OCI-LY3 (cell line): ENCODE data around the gene PELI3.

Experiments
- CTCF ChIP-seq: fragments of 200-600, 300-600 bp; sonication (generic); IDR thresholded peaks from 2 replicates; pipeline ENCODE4 v1.5.1; 2014; ENCODE audit warnings: antibody characterized with exemption, low read length, low read depth
- EZH2phosphoT487 ChIP-seq: fragments of 200-600 bp; shearing (Covaris generic); IDR thresholded peaks from 2 replicates; pipeline ENCODE4 v1.6.1; 2018; ENCODE audit warnings: antibody characterized with exemption, mixed run types, low read depth

- TF ChIP-seq CTCF (no peak), EZH2phosphoT487 (no peak)
Measured at GRCh38 chr11:66466225-66467033, at the start of gene PELI3.
